HG02938 (cell line): ENCODE data around the gene QRICH2.

ENCODE experiments used
- ATAC-seq: cut with Tn5 transposase; IDR thresholded peaks from one replicate; pipeline ENCODE4 v1.9.1; 2021; ENCODE audit warnings: mild to moderate bottlenecking, moderate library complexity; ENCODE audit not compliant: unreplicated experiment

Gene QRICH2

GRCh38 chr17:76279742-76280287 lies 28.3 kb downstream of the QRICH2 start:
- ATAC-seq: no peak

- ATAC-seq: no peak
These were observed 28.9 kb downstream of the QRICH2 start for GRCh38 chr17:76278952-76279741.

- ATAC-seq: no peak
These were observed 29.7 kb downstream of the QRICH2 start for GRCh38 chr17:76278268-76278908.

GRCh38 chr17:76277300-76278267 lies 30.5 kb downstream of the QRICH2 start:
- no peak for ATAC-seq

- ATAC-seq: no peak
These were observed 31.4 kb downstream of the QRICH2 start for GRCh38 chr17:76276461-76277299.

- ATAC-seq: no peak
These were observed 32.0 kb downstream of the QRICH2 start for GRCh38 chr17:76276069-76276431.

- ATAC-seq: no peak
These were observed 32.6 kb downstream of the QRICH2 start for GRCh38 chr17:76275382-76276068.

- ATAC-seq: no peak
These were observed 33.7 kb downstream of the QRICH2 start for GRCh38 chr17:76274112-76274956.

GRCh38 chr17:76273445-76274111 lies 34.5 kb downstream of the QRICH2 start:
- ATAC-seq: no peak

- peak; percentile 7 for ATAC-seq
These were observed 35.3 kb downstream of the QRICH2 start for GRCh38 chr17:76272541-76273444.

- peak; percentile 45 for ATAC-seq
These were observed 36.2 kb downstream of the QRICH2 start for GRCh38 chr17:76271669-76272540.

GRCh38 chr17:76270770-76271668 lies 37.1 kb downstream of the QRICH2 start:
- no peak for ATAC-seq

GRCh38 chr17:76270127-76270592 lies 37.9 kb downstream of the QRICH2 start:
- ATAC-seq: no peak

GRCh38 chr17:76268991-76269981 lies 38.8 kb downstream of the QRICH2 start:
- ATAC-seq: no peak
